DND-41 (cell line): ENCODE measurements around the gene UNC13D.

Source experiments
- ATAC-seq: fragments of 200-7000 bp; cut with Tn5 transposase; 3 replicates; pipeline ENCODE4 v1.9.1; 2021; ENCODE audit warnings: low read depth; ENCODE audit not compliant: insufficient read depth
- DNase-seq: peaks from one replicate; pipeline ENCODE4 v3.0.0-alpha.2; 2020
- H2AFZ ChIP-seq: 2 replicates; pipeline ENCODE4 v1.6.0; 2012; ENCODE audit warnings: low read depth, low read length
- H3K27ac ChIP-seq: 2 replicates; pipeline ENCODE4 v1.5.1; 2012; ENCODE audit warnings: low read length, inconsistent platforms
- H3K27me3 ChIP-seq: fragments of 200-600 bp; sonication (generic); 2 replicates; pipeline ENCODE4 v1.6.0; 2012; ENCODE audit warnings: low read length, mild to moderate bottlenecking, inconsistent platforms; ENCODE audit not compliant: insufficient read depth, poor library complexity
- H3K36me3 ChIP-seq: 2 replicates; pipeline ENCODE4 v1.5.1; 2012; ENCODE audit warnings: low read length, inconsistent platforms; ENCODE audit not compliant: insufficient read depth
- H3K4me1 ChIP-seq: 2 replicates; pipeline ENCODE4 v1.5.1; 2012; ENCODE audit warnings: mild to moderate bottlenecking, low read length; ENCODE audit not compliant: insufficient read depth
- H3K4me2 ChIP-seq: 2 replicates; pipeline ENCODE4 v1.6.0; 2012; ENCODE audit warnings: mild to moderate bottlenecking, moderate library complexity, low read length, inconsistent platforms; ENCODE audit not compliant: insufficient read depth
- H3K4me3 ChIP-seq, 2 experiments: fragments of 200-600 bp in 1 of 2; shearing (Covaris generic) in 1 of 2; 2 replicates each; pipeline ENCODE4 v1.5.1; 2012 to 2016; ENCODE audit warnings: inconsistent platforms in 2 of 2, low read length in 2 of 2, mild to moderate bottlenecking in 2 of 2, low read depth in 1 of 2, moderate library complexity in 1 of 2
- H3K79me2 ChIP-seq: 2 replicates; pipeline ENCODE4 v1.6.0; 2012; ENCODE audit warnings: low read length, inconsistent platforms; ENCODE audit not compliant: insufficient read depth
- H3K9ac ChIP-seq: 2 replicates; pipeline ENCODE4 v1.6.0; 2012; ENCODE audit warnings: low read depth, mild to moderate bottlenecking, inconsistent platforms, low read length, moderate library complexity
- H3K9me3 ChIP-seq: 2 replicates; pipeline ENCODE4 v1.5.1; 2012; ENCODE audit warnings: low read length, moderate library complexity, mild to moderate bottlenecking, inconsistent platforms; ENCODE audit not compliant: insufficient read depth, severe bottlenecking
- H4K20me1 ChIP-seq: 2 replicates; pipeline ENCODE4 v1.6.0; 2012; ENCODE audit warnings: low read length; ENCODE audit not compliant: insufficient read depth
- EZH2 ChIP-seq: IDR thresholded peaks from 3 replicates; pipeline ENCODE4 v1.6.1; 2012; ENCODE audit warnings: borderline replicate concordance, low read depth, mild to moderate bottlenecking, moderate library complexity, low read length, inconsistent platforms; ENCODE audit not compliant: severe bottlenecking
- TF ChIP-seq, protein P1 (sequence below): IDR thresholded peaks from 2 replicates; pipeline ENCODE4 v1.5.1; 2012; ENCODE audit warnings: borderline replicate concordance, low read length, moderate library complexity, mild to moderate bottlenecking; ENCODE audit not compliant: poor library complexity, severe bottlenecking; ENCODE audit errors: extremely low read depth

The UNC13D gene

DNA sequence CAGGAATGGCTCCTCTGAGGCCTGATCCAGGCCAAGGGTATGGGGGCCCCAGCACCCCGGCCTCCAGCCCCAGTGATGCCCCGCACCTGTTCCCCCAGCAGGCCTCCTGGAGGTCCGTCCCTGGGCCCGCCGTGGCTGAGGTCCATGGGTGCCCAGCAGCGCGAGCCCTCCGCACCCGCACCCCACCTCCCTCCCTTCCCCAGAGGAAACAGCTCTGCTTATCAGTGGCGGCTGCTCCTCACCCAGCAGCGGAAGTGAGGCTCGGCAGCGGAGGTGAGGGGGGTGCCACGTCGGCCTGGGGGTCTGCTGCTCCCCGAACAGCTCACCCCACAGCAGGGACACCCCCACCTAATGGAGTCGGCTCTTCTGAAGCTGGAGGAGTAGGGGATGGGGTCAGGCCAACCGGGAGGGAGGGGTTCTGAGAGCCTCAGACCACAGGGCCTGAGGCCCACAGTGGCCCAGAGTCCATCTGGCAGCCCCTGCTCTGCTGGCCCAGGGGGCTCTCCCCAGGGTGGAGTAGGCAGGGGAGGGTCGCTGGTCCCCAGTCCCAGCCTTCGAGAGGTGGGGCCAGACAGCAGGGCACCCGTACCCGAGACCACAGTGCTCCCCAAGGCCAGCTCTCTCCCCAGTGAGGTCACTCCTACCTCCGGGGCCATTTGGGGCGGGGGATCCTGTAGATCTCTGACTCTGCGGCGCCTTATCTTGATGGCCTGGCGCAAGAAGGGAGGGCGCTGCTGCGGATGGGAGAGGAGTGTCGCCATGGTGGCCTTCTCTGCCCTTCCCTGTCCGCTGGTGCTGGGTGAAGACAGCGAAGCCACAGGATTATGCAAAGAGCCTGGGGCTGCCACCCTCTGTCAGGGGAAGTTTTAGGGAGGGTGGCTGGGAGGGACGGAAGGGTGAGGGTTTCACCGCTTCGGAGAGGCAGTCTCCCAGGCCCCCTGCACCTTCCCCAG, at the start of gene UNC13D:
TSS of gene UNC13D (minus strand) at position 828 of the 953 bp plus-strand sequence. CDS start at position 761, 67 bp downstream.
- Histone ChIP-seq H3K36me3 (peaks cover 44% of the 10 kb centered on the region), H3K79me2 (peaks cover 18% of the 10 kb centered on the region), H3K4me1 (peaks cover 29% of the 10 kb centered on the region), H3K4me2 (peak within 1 kb of the TSS; percentile 96), H3K9me3 (no peaks in the 10 kb centered on the region), H3K9ac (peak within 1 kb of the TSS; percentile 93), H4K20me1 (no peaks in the 10 kb centered on the region), H3K27me3 (no peaks in the 10 kb centered on the region), H3K4me3 (peak within 1 kb of the TSS; percentile 66 to 98), H2AFZ (peak within 1 kb of the TSS; percentile 95), H3K27ac (peak within 1 kb of the TSS; percentile 97)
- TF ChIP-seq, protein P1, sequence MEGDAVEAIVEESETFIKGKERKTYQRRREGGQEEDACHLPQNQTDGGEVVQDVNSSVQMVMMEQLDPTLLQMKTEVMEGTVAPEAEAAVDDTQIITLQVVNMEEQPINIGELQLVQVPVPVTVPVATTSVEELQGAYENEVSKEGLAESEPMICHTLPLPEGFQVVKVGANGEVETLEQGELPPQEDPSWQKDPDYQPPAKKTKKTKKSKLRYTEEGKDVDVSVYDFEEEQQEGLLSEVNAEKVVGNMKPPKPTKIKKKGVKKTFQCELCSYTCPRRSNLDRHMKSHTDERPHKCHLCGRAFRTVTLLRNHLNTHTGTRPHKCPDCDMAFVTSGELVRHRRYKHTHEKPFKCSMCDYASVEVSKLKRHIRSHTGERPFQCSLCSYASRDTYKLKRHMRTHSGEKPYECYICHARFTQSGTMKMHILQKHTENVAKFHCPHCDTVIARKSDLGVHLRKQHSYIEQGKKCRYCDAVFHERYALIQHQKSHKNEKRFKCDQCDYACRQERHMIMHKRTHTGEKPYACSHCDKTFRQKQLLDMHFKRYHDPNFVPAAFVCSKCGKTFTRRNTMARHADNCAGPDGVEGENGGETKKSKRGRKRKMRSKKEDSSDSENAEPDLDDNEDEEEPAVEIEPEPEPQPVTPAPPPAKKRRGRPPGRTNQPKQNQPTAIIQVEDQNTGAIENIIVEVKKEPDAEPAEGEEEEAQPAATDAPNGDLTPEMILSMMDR, result no peak
- no peak for TF ChIP-seq EZH2
- ATAC-seq (peak; percentile 88), DNase-seq (peak; percentile 82)

DNA sequence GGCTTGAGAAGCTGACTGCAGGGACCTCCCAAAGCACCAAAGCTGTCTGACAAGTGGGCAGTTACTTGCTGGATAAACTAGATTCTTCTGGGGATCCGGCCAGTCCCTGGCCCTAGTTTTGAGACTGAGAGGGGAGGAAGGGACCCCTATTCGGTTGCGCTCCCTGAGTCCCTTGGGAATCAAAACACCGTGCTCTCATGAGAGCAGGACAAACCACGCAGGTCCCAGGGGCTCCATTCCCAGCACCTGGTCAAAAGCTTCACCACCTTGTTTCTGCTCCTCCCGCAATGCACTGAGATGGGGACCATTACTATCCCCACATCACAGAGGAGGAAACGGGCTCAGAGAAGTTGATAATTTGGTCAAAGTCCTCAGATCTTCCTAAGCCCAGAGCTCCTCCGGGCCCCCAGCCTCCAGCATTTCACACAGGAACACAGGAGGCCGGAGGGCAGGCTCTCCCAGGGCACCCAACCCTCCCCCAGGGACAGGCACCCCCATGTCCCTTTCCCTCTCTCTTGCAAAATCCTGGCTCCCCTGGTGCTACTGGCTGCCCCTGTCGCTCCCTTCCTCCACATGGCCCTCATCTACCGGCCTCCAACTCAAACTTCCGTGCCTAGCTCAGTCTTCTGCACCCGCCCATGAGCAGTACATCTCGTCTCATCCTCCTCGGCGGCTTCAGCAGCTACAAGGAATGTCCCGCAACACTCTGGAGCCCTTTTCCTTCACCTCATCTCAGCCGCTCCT, 49.3 kb upstream of the UNC13D start:
- H3K4me1 ChIP-seq, result peaks cover 32% of the 10 kb centered on the region

DNA sequence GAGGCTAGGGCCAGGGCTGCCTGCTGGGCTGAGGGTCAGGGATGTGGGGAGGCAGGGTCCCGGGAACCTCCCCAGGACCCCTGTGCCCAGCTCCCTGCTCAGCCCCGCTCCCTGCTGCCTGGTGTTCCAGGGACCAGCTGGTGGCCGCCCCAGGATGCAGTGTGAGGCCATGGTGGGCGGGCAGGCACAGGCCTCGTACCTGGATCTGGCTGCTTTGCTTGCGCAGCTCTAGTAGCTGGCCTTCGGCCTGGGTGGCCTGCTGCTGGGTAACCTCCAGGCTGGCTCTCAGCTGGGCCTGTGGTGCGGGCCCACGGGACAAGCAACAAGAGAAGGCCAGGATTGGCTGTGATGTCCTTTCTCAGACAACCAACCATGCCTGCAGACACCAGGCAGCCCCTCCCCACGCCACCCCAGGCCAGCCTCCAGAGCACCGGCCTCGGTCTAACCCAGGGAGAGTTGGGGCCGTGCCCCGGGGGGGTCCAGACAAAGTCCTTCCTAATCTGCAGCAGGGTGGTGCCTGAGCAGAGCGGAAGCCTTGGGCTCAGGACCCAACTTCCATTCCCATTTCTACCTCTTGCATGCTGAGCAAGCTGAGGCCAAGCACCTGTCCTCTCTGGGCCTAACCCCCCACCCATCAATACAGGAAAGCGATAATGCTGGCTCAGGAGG, 48.5 kb upstream of the UNC13D start:
- DNase-seq (no peak), ATAC-seq (no peak)
- Histone ChIP-seq H3K27me3 (no peaks in the 10 kb centered on the region), H3K4me3 (no peak overlapping the region), H3K79me2 (peaks cover 35% of the 10 kb centered on the region), H3K4me2 (no peak overlapping the region), H2AFZ (no peak overlapping the region), H3K9me3 (no peaks in the 10 kb centered on the region), H3K27ac (no peak overlapping the region), H4K20me1 (peaks cover 30% of the 10 kb centered on the region), H3K36me3 (peaks cover 46% of the 10 kb centered on the region), H3K4me1 (peaks cover 31% of the 10 kb centered on the region), H3K9ac (0 out of 2 replicates have a peak overlapping the region, but pooled peaks have one; percentile 11)
- TF ChIP-seq EZH2, result no peak
- TF ChIP-seq, protein P1, result no peak

More for the DNA sequence above, 49.3 kb upstream of the UNC13D start:
- Histone ChIP-seq H3K36me3 (peaks cover 54% of the 10 kb centered on the region), H3K4me2 (no peak overlapping the region), H4K20me1 (peaks cover 30% of the 10 kb centered on the region), H3K4me3 (no peak overlapping the region), H3K27me3 (no peaks in the 10 kb centered on the region), H2AFZ (no peak overlapping the region), H3K9ac (0 out of 2 replicates have a peak overlapping the region, but pooled peaks have one; percentile 11), H3K79me2 (peaks cover 35% of the 10 kb centered on the region), H3K9me3 (no peaks in the 10 kb centered on the region), H3K27ac (no peak overlapping the region)
- DNase-seq, result no peak
- TF ChIP-seq EZH2, result no peak
- TF ChIP-seq, protein P1, result no peak
- ATAC-seq, result no peak
